HG03432 (cell line): ENCODE results near the gene PRR30.

ENCODE experiments used
- ATAC-seq: cut with Tn5 transposase; IDR thresholded peaks from one replicate; pipeline ENCODE4 v1.9.1; 2021; ENCODE audit warnings: mild to moderate bottlenecking, moderate library complexity; ENCODE audit not compliant: unreplicated experiment

Gene PRR30

GRCh38 chr2:27155069-27155520 lies 15.9 kb upstream of the PRR30 start:
- no peak for ATAC-seq

- no peak for ATAC-seq
Observed at GRCh38 chr2:27154488-27154887, 15.3 kb upstream of the PRR30 start.

GRCh38 chr2:27152796-27153464 lies 13.7 kb upstream of the PRR30 start:
- no peak for ATAC-seq

GRCh38 chr2:27152102-27152795 lies 13.0 kb upstream of the PRR30 start:
- no peak for ATAC-seq

GRCh38 chr2:27150639-27151230 lies 11.5 kb upstream of the PRR30 start:
- no peak for ATAC-seq

- no peak for ATAC-seq
Observed at GRCh38 chr2:27149570-27150405, 10.6 kb upstream of the PRR30 start.

- no peak for ATAC-seq
Observed at GRCh38 chr2:27148801-27149439, 9.7 kb upstream of the PRR30 start, which contains the start of gene TCF23. TCF23 (plus strand) TSS chr2:27149004; CDS start chr2:27149134, 130 bp downstream.

GRCh38 chr2:27147935-27148334 lies 8.7 kb upstream of the PRR30 start:
- ATAC-seq = no peak

- no peak for ATAC-seq
Observed at GRCh38 chr2:27145682-27146081, 6.5 kb upstream of the PRR30 start.

- ATAC-seq = no peak
Observed at GRCh38 chr2:27143285-27143684, 4.1 kb upstream of the PRR30 start.

GRCh38 chr2:27138111-27138510 lies 1.1 kb downstream of the PRR30 start:
- no peak for ATAC-seq

GRCh38 chr2:27137322-27137935 lies 1.8 kb downstream of the PRR30 start:
- ATAC-seq = no peak

GRCh38 chr2:27136751-27137150 lies 2.5 kb downstream of the PRR30 start:
- no peak for ATAC-seq

GRCh38 chr2:27135478-27135955 lies 3.7 kb downstream of the PRR30 start:
- ATAC-seq = no peak

GRCh38 chr2:27134781-27135477 lies 4.3 kb downstream of the PRR30 start:
- no peak for ATAC-seq

- peak; percentile 91 for ATAC-seq
Observed at GRCh38 chr2:27133905-27134780, 5.1 kb downstream of the PRR30 start, which contains the start of gene PREB. PREB (minus strand) TSS chr2:27134636; CDS start chr2:27134421, 215 bp downstream.

GRCh38 chr2:27133195-27133875 lies 5.9 kb downstream of the PRR30 start:
- ATAC-seq = no peak

- no peak for ATAC-seq
Observed at GRCh38 chr2:27131429-27131828, 7.8 kb downstream of the PRR30 start.
